Lung (tissue), 12 donors: ENCODE measurements around the gene KIAA0825. TPM values are rescaled to one million over a fixed set of nuclear protein-coding genes. Genes with fewer than 3 reads are reported as not detected.

Experiments used
- ATAC-seq: fragments of 200-7000 bp; cut with Tn5 transposase; one replicate; pipeline ENCODE4 v1.9.1; 2020; ENCODE audit warnings: moderate number of reproducible peaks; ENCODE audit not compliant: insufficient read depth, low FRiP score
- DNase-seq, 3 donors: peaks; one replicate each; pipeline ENCODE4 v3.0.0-alpha.2; 2013 to 2017
- H3K27ac ChIP-seq, 2 donors: one replicate each; pipeline ENCODE4 v1.5.1; 2013; ENCODE audit warnings: mild to moderate bottlenecking in 2 of 2, moderate library complexity in 2 of 2, control low read depth in 1 of 2, inconsistent platforms in 1 of 2, low read depth in 1 of 2, low read length in 1 of 2
- H3K27me3 ChIP-seq, 3 donors: one replicate each; pipeline ENCODE4 v1.5.1; 2013; ENCODE audit warnings: low read length in 2 of 3; ENCODE audit not compliant: control insufficient read depth in 3 of 3, insufficient read depth in 3 of 3
- H3K36me3 ChIP-seq, 4 donors: one replicate each; pipeline ENCODE4 v1.5.1; 2013; ENCODE audit warnings: low read length in 4 of 4, mild to moderate bottlenecking in 1 of 4, moderate library complexity in 1 of 4; ENCODE audit not compliant: control insufficient read depth in 4 of 4, insufficient read depth in 4 of 4
- H3K4me1 ChIP-seq, 5 donors: one replicate each; pipeline ENCODE4 v1.5.1; 2013; ENCODE audit warnings: low read length in 5 of 5, mild to moderate bottlenecking in 2 of 5, moderate library complexity in 1 of 5; ENCODE audit not compliant: control insufficient read depth in 5 of 5, insufficient read depth in 5 of 5
- H3K4me3 ChIP-seq: one replicate; pipeline ENCODE4 v1.5.1; 2013; ENCODE audit warnings: mild to moderate bottlenecking, control low read depth, moderate library complexity
- H3K9ac ChIP-seq, 2 donors: one replicate each; pipeline ENCODE4 v1.5.1; 2013; ENCODE audit warnings: low read length in 2 of 2, control low read depth in 1 of 2; ENCODE audit not compliant: insufficient read depth in 1 of 2
- H3K9me3 ChIP-seq, 4 donors: one replicate each; pipeline ENCODE4 v1.5.1; 2013; ENCODE audit warnings: low read length in 3 of 4, mild to moderate bottlenecking in 1 of 4, moderate library complexity in 1 of 4; ENCODE audit not compliant: control insufficient read depth in 4 of 4, insufficient read depth in 3 of 4
- CTCF ChIP-seq: IDR thresholded peaks from 2 replicates; pipeline ENCODE4 v1.5.1; 2012; ENCODE audit warnings: mild to moderate bottlenecking; ENCODE audit errors: control extremely low read depth, extremely low read depth
- WGBS, 2 donors: extraction: QIAGEN DNeasy Blood & Tissue Kit; methylation state at CpG; one replicate each; pipeline ENCODE4 v1.1.7; 2013; 5-methylcytosine and 5-hydroxymethylcytosine counted together
- polyA plus RNA-seq, 2 donors: library from polyadenylated mRNA; stranded (reverse); fragments of 200-250 nt; gene quantifications; one replicate each; pipeline ENCODE4 v1.2.1, GENCODE V29; 2013
- total RNA-seq, 2 donors: library from RNA; depleted of rRNA in 1 of 2; stranded (reverse); fragments of >200 nt in 1 of 2; gene quantifications; one replicate each; pipeline ENCODE4 v1.2.1, GENCODE V29; 2014 to 2021
- donor health status: control.
- donor health status: control.
- donor health status: Bipolar disorder and iron deficiency.
- donor health status: healthy.
- donor health status: DM: yes; HTN: yes; CAD: no.

Gene KIAA0825
- total and polyA plus RNA-seq, 4 donors = 0.79 to 20.2 (median 3.6) TPM

GRCh38 chr5:94263068-94263467, 355.3 kb downstream of the KIAA0825 start:
- H3K27me3 ChIP-seq = no peaks in the 10 kb centered on the region
- no peak for DNase-seq
- 73 to 81% methylated on average over 1 of the region's 1 CpG for WGBS, 2 donors
- H3K4me1 ChIP-seq = no peaks in the 10 kb centered on the region
- H3K9me3 ChIP-seq = peaks cover 0 to 2% (median 0%) of the 10 kb centered on the region in 4 donors
- no peak for ATAC-seq
- no peak overlapping the region for H3K4me3 ChIP-seq
- H3K9ac ChIP-seq = no peak overlapping the region
- H3K36me3 ChIP-seq = no peaks in the 10 kb centered on the region
- H3K27ac ChIP-seq = no peak overlapping the region
- no peak for TF ChIP-seq CTCF

- Histone ChIP-seq H3K36me3 (no peaks in the 10 kb centered on the region), H3K4me1 (no peaks in the 10 kb centered on the region), H3K27me3 (no peaks in the 10 kb centered on the region), H3K4me3 (no peak overlapping the region), H3K27ac (no peak overlapping the region), H3K9ac (no peak overlapping the region), H3K9me3 (peaks cover 0 to 2% (median 0%) of the 10 kb centered on the region in 4 donors)
- WGBS, 2 donors = 100% methylated on average over 1 of the region's 1 CpG
- no peak for TF ChIP-seq CTCF
- DNase-seq (no peak), ATAC-seq (no peak)
Measured at GRCh38 chr5:94260096-94260495, 358.3 kb downstream of the KIAA0825 start.

GRCh38 chr5:94254214-94254613, 364.2 kb downstream of the KIAA0825 start:
- Histone ChIP-seq H3K9me3 (no peaks in the 10 kb centered on the region), H3K27ac (no peak overlapping the region), H3K9ac (no peak overlapping the region), H3K36me3 (no peaks in the 10 kb centered on the region), H3K4me1 (no peaks in the 10 kb centered on the region), H3K4me3 (no peak overlapping the region), H3K27me3 (no peaks in the 10 kb centered on the region)
- ATAC-seq (no peak), DNase-seq (no peak)
- TF ChIP-seq CTCF = no peak
- WGBS, 2 donors = 93 to 94% methylated on average over 3 of the region's 3 CpGs

- no peak overlapping the region for H3K27ac ChIP-seq
- WGBS, 2 donors = 77 to 87% methylated on average over 5 of the region's 5 CpGs
- no peaks in the 10 kb centered on the region for H3K27me3 ChIP-seq
- no peak overlapping the region for H3K4me3 ChIP-seq
- no peak for TF ChIP-seq CTCF
- H3K4me1 ChIP-seq = no peaks in the 10 kb centered on the region
- DNase-seq (no peak), ATAC-seq (no peak)
- no peak overlapping the region for H3K9ac ChIP-seq
- H3K36me3 ChIP-seq = no peaks in the 10 kb centered on the region
- H3K9me3 ChIP-seq = no peaks in the 10 kb centered on the region
Measured at GRCh38 chr5:94250985-94251384, 367.4 kb downstream of the KIAA0825 start.
